Activated T-helper 17 cell treated with anti-CD3 and anti-CD28 coated beads, Interleukin-2, amount 50 U/mL, for 72 hours (primary cell): ENCODE data around the gene DYRK3. TPM values are rescaled to one million over a fixed set of nuclear protein-coding genes. Genes with fewer than 3 reads are reported as not detected.
A peak's percentile ranks its signal among the peaks of the same experiment; 100 is the strongest.

ENCODE experiments used
- ATAC-seq: fragments of 150-1000 bp; cut with Tn5 transposase; replicated peaks from 2 replicates; pipeline ENCODE4 v1.10.0; 2021; ENCODE audit warnings: mild to moderate bottlenecking, moderate library complexity
- H3K27ac Mint-ChIP-seq: one replicate; pipeline ENCODE4 v1.8.0; 2022; ENCODE audit warnings: mixed read lengths
- H3K27me3 Mint-ChIP-seq: one replicate; pipeline ENCODE4 v1.8.0; 2022; ENCODE audit warnings: mixed read lengths
- H3K36me3 Mint-ChIP-seq: one replicate; pipeline ENCODE4 v1.8.0; 2022; ENCODE audit warnings: low read depth, mild to moderate bottlenecking, mixed read lengths
- H3K4me1 Mint-ChIP-seq: one replicate; pipeline ENCODE4 v1.8.0; 2022; ENCODE audit warnings: mixed read lengths
- H3K4me3 Mint-ChIP-seq: one replicate; pipeline ENCODE4 v1.8.0; 2022; ENCODE audit warnings: mild to moderate bottlenecking, mixed read lengths
- H3K9me3 Mint-ChIP-seq: one replicate; pipeline ENCODE4 v1.8.0; 2022; ENCODE audit warnings: mixed read lengths
- total RNA-seq, 2 donors: library from RNA; stranded (reverse); gene quantifications; one replicate each; pipeline ENCODE4 v1.2.3, GENCODE V29; 2022

DYRK3 gene
- total RNA-seq, 2 donors from 2014 or later, result 9.3 to 12.3 TPM

DNA sequence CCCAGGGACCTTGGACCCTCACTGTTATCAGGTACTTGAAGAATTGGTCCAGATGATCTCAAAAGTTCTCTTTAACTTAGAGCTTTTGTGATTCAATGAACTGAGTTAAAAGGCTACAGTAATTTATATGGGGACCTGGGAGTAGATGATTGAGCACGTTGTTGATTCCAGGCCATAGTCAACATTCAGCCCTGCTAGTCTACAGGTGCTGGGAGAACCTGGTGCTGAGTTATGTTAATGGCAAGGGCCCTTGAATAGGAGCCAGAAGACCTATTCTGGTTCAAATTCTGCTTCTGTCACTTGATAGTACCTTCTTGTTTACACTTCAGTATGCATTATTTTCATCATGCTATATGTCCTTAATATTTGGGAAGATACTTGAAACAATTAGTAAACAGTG, 11.2 kb downstream of the DYRK3 start:
- Mint-ChIP-seq H3K27ac (no peak overlapping the region), H3K9me3 (no peaks in the 10 kb centered on the region), H3K4me3 (no peak overlapping the region), H3K27me3 (no peaks in the 10 kb centered on the region), H3K4me1 (no peaks in the 10 kb centered on the region), H3K36me3 (peaks cover 33% of the 10 kb centered on the region)
- ATAC-seq, result no peak

DNA sequence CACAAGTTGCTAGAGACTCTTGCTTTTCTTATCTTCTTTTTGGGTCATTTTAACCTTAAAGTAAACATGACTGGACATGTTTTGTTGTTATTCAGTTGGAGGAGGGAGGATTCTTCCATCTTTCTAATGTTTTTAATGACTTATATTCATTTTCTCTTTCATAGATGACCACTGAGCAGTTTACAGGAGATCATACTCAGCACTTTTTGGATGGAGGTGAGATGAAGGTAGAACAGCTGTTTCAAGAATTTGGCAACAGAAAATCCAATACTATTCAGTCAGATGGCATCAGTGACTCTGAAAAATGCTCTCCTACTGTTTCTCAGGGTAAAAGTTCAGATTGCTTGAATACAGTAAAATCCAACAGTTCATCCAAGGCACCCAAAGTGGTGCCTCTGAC, 11.9 kb downstream of the DYRK3 start:
- Mint-ChIP-seq H3K36me3 (peaks cover 33% of the 10 kb centered on the region), H3K4me1 (no peaks in the 10 kb centered on the region), H3K9me3 (no peaks in the 10 kb centered on the region), H3K4me3 (no peak overlapping the region), H3K27me3 (no peaks in the 10 kb centered on the region), H3K27ac (no peak overlapping the region)
- no peak for ATAC-seq

DNA sequence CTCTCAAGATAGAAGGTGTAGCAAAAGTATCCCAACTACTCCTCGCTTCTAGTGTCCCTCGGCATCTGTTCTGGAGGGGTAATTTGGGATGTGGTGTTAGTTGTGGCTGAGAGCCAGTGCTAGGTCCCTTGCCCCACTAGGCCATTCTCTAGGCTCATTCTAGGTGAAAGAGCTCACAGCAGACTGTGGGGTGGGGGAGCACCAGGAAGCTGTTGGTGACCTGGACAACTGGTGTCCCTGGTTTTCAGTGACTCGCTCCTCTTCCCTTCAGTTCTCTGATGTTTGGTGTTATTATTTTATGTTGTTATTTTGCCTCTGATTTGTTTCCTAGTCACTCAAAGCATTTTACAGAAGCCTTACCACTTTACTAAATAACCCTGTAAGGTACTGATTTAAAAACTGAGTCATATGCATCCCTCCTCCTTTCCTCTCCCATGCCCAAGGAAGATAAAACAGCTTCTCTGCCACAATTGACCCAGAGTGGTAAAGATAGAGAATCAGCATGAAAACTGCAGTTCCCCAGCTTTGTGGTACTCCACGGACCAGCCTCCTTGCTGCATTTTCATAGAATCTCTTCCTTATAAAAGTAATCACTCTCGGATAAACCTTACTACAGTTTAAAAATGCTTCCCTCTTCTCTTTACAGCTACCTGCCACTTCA, 14.1 kb downstream of the DYRK3 start:
- no peaks in the 10 kb centered on the region for H3K27me3 Mint-ChIP-seq
- peaks cover 33% of the 10 kb centered on the region for H3K36me3 Mint-ChIP-seq
- peak overlapping the region; percentile 23 for H3K27ac Mint-ChIP-seq
- H3K9me3 Mint-ChIP-seq, result no peaks in the 10 kb centered on the region
- no peak overlapping the region for H3K4me3 Mint-ChIP-seq
- ATAC-seq, result no peak
- H3K4me1 Mint-ChIP-seq, result peaks cover 6% of the 10 kb centered on the region

DNA sequence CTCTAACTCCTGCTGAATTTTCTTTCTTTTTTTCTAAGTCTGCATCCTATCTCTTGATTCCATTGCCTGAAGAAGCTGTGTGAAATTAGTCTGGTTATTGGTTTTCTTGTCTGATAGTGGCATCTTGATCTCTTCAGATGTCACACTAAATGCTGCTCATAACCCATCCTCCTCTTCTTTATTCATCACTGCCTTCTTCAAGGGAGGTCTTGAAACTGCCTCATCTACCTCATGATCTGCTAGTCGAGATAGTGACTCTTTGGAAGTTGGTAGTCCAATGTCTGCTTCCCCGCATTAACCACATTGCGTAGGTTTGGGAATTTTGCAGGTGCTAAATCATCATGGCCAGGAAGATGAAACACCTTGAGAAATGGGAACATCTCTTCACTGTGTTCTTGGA, 15.7 kb downstream of the DYRK3 start:
- Mint-ChIP-seq H3K27ac (no peak overlapping the region), H3K4me3 (no peak overlapping the region), H3K27me3 (no peaks in the 10 kb centered on the region), H3K9me3 (no peaks in the 10 kb centered on the region), H3K4me1 (peaks cover 6% of the 10 kb centered on the region), H3K36me3 (peaks cover 33% of the 10 kb centered on the region)
- no peak for ATAC-seq

DNA sequence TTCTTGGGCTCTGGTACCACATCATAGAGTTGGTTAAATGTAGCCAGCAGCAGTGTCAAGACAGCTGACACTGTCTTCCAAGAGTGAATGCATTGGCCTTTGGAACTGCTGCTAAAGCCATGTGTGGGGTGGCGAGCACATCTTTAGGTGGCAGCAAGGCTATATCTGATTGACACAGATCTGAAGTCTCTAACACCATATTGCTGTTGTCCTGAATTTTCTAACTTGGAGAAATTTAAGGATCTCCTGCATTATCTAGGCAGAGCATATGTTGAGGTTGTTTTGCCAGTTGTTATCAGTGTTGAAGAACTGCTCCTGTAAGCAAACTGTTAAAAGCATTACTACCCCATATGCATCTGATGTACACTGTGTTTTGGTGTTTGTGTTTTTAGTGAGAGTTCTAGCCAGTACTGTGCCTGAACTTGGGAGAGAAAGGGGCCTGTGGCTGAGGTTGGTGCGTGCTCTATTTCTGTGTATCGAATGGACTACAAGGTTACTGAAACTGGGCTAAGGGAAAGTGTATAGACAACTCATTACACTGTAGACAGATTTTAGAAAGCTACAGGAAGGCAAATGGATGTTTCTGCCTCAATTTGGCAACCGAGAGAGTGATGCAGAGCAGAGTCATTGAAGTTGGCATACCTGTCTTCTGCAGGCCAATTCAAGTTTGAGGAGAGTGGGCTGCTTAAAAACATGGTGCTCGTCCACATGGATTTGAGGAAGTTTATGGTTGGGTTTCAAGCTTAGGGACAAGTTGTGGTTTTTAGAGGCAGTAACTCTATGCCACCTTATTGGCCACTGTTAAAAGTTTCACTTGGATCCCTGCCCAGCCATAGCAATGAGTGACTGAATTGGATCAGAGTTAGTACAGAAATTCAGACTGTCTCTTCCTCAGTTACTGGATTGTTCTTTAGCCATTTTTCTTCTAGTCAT, 16.9 kb downstream of the DYRK3 start:
- Mint-ChIP-seq H3K4me1 (peaks cover 6% of the 10 kb centered on the region), H3K27me3 (peaks cover 3% of the 10 kb centered on the region), H3K4me3 (no peak overlapping the region), H3K27ac (no peak overlapping the region), H3K36me3 (peaks cover 25% of the 10 kb centered on the region), H3K9me3 (no peaks in the 10 kb centered on the region)
- ATAC-seq, result peak; percentile 43

DNA sequence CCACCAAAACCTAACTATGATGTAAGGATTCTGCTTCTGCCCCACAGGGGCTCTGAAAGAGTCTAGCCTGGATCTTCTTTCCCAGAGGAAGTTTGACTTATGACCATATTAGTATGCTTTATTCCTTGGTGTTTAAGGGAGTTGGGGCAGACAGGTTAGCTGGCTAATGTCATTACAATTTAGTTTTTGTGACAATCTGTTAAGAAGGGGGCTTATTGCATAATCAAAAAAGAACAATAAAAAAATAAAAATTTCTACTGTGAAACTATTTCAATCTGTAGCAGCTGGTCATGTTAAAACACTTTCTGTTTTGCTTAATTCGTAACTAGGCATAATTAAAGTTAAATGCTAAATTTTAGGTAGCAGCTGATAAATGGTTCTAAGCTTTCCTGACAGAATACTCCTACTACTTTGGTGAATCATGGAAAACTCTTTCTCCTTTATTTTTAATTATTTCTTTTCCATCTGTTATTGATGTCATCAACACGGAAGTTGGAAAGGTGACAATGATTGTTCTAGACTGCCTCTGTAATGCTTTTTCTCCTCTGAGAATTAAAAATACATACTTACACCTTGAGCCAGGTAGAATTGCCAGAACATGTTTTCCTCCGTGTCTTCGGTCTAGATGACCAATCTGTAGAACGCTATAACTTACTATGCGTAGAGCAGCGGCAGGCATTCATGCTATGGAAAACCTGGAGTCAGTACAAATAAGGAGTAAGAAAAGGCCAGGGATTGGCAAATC, 18.6 kb downstream of the DYRK3 start:
- ATAC-seq, result no peak
- peaks cover 15% of the 10 kb centered on the region for H3K27me3 Mint-ChIP-seq
- no peak overlapping the region for H3K27ac Mint-ChIP-seq
- no peaks in the 10 kb centered on the region for H3K9me3 Mint-ChIP-seq
- peaks cover 6% of the 10 kb centered on the region for H3K4me1 Mint-ChIP-seq
- no peak overlapping the region for H3K4me3 Mint-ChIP-seq
- peaks cover 10% of the 10 kb centered on the region for H3K36me3 Mint-ChIP-seq

DNA sequence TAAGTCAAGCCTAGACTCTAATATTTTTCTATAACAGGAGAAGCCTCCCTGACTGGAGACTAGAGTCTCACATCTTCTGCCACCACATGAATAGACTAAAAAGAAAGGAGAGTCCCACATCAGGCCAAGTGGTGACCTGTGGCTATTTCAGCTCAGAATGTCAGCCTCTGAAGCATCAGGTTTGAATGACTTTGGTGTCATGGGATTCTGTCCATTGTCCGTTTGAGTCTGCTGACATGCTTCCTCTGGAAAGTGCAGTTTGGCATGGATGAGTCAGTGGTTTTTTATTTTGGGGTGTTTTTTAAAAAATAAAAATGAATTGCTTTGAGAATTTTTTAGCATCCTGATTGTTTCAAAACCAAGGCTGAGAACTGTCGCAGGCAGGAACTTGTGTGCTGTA, 19.5 kb downstream of the DYRK3 start:
- Mint-ChIP-seq H3K4me1 (peaks cover 6% of the 10 kb centered on the region), H3K27ac (no peak overlapping the region), H3K9me3 (no peaks in the 10 kb centered on the region), H3K4me3 (no peak overlapping the region), H3K27me3 (peaks cover 15% of the 10 kb centered on the region), H3K36me3 (peaks cover 2% of the 10 kb centered on the region)
- no peak for ATAC-seq

DNA sequence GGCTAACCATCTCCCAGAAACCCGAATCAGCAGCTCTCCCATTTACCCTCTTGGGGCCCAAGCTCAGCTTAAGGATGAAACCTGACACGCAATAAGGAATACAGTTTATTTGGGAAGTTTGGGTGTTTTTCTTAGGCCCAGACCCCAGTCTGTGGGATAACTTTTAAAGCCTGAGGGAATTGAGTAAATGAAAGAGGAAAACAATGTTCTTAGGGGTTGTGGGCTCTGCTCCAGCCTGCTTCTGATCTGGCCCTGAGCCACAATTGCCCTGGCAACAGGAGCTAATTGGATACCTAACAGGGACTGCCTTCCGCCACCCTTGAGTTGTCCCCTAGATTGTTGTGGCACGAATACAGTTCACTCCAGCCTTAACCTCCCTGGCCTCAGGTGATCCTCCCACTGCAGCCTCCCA, 20.1 kb downstream of the DYRK3 start:
- Mint-ChIP-seq H3K4me1 (peaks cover 6% of the 10 kb centered on the region), H3K4me3 (no peak overlapping the region), H3K9me3 (no peaks in the 10 kb centered on the region), H3K36me3 (no peaks in the 10 kb centered on the region), H3K27ac (no peak overlapping the region), H3K27me3 (peaks cover 15% of the 10 kb centered on the region)
- ATAC-seq, result no peak

DNA sequence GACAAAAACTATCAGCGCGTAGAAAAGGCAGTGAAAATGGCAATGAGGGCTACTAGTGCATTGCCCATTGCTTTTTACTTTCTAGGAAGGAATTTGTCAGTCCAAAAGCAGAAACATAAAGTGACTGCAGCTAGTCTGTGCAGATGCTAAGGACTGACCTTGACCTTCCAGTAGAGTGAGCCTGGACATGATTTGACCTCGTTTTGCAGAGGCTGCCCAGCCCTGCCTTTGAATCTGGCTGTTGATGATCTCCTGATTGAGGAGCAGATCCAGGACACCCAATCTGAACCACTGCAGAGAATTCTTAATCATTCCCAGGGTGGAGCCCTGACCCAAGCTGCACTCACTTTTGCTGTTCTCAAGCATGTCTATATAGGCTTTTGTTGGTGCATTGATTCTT, 21.6 kb downstream of the DYRK3 start:
- Mint-ChIP-seq H3K9me3 (no peaks in the 10 kb centered on the region), H3K27me3 (peaks cover 19% of the 10 kb centered on the region), H3K36me3 (no peaks in the 10 kb centered on the region), H3K27ac (no peak overlapping the region), H3K4me1 (peaks cover 6% of the 10 kb centered on the region), H3K4me3 (no peak overlapping the region)
- ATAC-seq, result no peak

DNA sequence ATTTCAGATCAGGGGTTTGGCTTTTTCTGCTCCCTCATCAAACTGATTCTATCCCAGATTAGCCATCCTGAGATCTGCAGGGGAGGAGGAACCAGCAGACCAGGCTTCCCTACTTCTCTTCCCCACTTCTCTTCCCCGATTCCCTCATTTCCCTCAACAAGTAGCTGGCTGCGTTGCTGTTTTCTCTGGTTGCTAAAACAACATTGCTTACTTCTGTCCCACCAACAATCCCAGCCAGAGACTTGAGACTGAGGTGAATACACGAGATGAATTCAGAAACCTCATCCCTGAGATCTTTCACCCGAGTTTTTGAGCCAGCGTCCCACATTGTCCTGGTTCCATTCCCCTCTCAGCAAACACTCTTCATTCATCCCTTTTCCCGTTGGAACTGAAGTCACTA, 22.4 kb downstream of the DYRK3 start:
- ATAC-seq, result no peak
- Mint-ChIP-seq H3K9me3 (no peaks in the 10 kb centered on the region), H3K27me3 (peaks cover 21% of the 10 kb centered on the region), H3K36me3 (no peaks in the 10 kb centered on the region), H3K4me1 (peaks cover 9% of the 10 kb centered on the region), H3K27ac (no peak overlapping the region), H3K4me3 (no peak overlapping the region)

DNA sequence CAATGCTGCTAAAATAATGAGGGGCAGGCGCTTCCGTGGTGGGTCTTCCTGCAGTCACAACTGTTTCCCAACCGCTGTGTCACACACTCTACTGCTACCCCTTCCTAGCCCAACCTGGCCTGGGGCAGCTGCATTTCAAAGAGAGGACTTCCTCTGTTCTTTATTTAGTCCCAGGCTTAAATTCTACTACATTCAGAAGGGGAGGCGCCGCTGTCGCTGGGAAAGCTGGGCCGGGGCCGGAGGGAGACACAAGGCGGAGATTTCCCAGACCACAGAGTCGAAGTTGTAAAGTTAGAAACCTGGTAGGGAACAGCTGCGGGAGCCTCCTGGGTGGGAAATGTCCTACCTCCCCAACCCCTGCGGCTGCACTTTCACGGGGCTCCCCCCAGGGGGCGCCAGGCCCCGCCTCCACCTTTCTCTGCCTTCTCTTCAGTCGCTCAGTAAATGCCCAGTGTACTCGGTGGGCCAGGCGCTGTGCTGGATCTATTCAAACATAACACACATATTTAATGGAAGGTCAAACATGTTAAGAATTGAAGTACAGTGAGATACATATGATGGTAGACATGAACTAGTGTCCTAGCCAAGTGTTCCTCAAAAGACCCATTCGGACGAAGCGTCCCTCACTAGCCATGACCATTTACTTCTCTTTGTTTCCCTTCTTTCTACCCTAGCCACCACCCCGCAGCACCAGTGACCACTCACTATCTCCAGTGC, 23.1 kb downstream of the DYRK3 start:
- no peak overlapping the region for H3K27ac Mint-ChIP-seq
- no peak overlapping the region for H3K4me3 Mint-ChIP-seq
- H3K4me1 Mint-ChIP-seq, result peaks cover 8% of the 10 kb centered on the region
- peaks cover 23% of the 10 kb centered on the region for H3K27me3 Mint-ChIP-seq
- no peaks in the 10 kb centered on the region for H3K9me3 Mint-ChIP-seq
- ATAC-seq, result peak; percentile 62
- no peaks in the 10 kb centered on the region for H3K36me3 Mint-ChIP-seq

DNA sequence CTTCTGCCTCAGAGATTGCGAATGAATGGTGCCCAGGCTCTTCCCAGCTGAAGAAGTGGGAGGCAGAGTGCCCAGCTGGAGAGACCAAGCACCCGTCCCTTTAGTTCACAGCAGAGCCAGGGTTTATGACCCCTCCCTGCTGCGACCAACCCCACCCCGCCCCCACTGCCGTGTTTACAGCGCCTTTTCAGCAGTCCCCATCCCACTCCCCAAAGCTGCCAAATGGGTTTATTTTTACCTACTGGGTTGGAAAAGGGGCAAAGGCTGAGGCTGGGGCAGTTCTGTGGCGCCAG, 23.6 kb downstream of the DYRK3 start:
- peaks cover 6% of the 10 kb centered on the region for H3K4me1 Mint-ChIP-seq
- no peak for ATAC-seq
- H3K27me3 Mint-ChIP-seq, result peaks cover 26% of the 10 kb centered on the region
- H3K27ac Mint-ChIP-seq, result no peak overlapping the region
- H3K4me3 Mint-ChIP-seq, result no peak overlapping the region
- no peaks in the 10 kb centered on the region for H3K9me3 Mint-ChIP-seq
- H3K36me3 Mint-ChIP-seq, result no peaks in the 10 kb centered on the region

DNA sequence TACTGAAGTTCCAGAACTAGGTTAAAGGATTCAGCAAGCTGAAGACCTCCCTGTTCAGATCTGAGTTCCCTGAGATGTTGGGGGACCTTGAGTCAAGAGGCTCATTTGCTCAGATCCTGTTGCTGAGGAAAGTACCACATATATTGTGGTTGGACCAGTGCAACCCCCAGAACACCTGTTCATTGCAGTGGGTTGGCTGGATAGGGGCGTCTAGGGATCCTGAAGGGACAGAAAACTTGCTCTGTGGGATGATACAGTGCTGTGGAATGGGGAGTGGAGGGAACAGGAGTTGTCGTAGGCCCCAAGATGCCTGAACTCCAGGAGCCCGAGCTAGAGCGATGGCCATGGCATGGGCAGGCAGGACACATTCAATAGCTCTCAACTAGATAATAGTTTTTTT, 24.8 kb downstream of the DYRK3 start:
- peaks cover 29% of the 10 kb centered on the region for H3K27me3 Mint-ChIP-seq
- no peak overlapping the region for H3K4me3 Mint-ChIP-seq
- no peak for ATAC-seq
- peaks cover 6% of the 10 kb centered on the region for H3K4me1 Mint-ChIP-seq
- no peaks in the 10 kb centered on the region for H3K36me3 Mint-ChIP-seq
- no peak overlapping the region for H3K27ac Mint-ChIP-seq
- H3K9me3 Mint-ChIP-seq, result no peaks in the 10 kb centered on the region

DNA sequence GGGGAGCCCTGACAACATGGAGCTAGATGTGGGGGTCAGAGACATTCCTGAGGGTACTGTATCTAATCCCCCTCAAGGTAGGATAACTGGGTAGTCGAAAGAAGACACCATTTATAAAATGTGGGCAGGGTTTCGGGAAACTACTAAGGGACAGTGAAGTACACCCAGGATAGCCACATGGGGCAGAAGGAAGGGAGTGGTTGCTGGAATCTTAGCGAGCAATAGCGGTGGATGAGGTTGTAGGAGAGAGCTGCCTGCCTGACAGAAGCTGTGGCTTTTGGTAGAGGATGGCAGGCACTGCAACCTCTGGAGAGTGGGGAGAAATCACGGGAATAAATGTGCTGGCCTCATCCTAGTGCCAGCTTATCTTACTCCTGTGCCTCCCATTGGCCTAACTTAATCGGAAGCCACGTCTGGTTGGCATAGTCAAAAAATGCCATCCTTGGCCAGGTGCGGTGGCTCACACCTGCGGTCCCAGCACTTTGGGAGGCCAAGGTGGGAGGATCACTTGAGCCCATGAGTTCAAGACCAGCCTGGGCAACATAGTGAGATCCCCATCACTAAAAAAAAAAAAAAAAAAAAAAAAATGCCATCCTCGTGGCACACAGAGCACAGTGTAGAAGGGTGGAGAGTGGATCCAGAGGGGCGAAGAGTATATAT, 26.0 kb downstream of the DYRK3 start:
- H3K4me1 Mint-ChIP-seq, result peaks cover 6% of the 10 kb centered on the region

More for the DNA sequence above, 26.0 kb downstream of the DYRK3 start:
- no peak for ATAC-seq
- Mint-ChIP-seq H3K9me3 (no peaks in the 10 kb centered on the region), H3K36me3 (no peaks in the 10 kb centered on the region), H3K4me3 (no peak overlapping the region), H3K27ac (peak overlapping the region; percentile 13), H3K27me3 (peaks cover 29% of the 10 kb centered on the region)
